T follicular helper cell (primary cell): ENCODE measurements around the gene LTK.

ENCODE experiments used
- DNase-seq: peaks from one replicate; pipeline ENCODE4 v3.0.0-alpha.2; 2020; ENCODE audit warnings: low read depth

Gene LTK

GRCh38 chr15:41498657-41499056, 15.0 kb downstream of the LTK start:
- DNase-seq, result no peak

- no peak for DNase-seq
Measured at GRCh38 chr15:41495736-41496599, 17.7 kb downstream of the LTK start.

GRCh38 chr15:41494922-41495735, 18.5 kb downstream of the LTK start:
- no peak for DNase-seq

- DNase-seq, result no peak
Measured at GRCh38 chr15:41494190-41494921, 19.3 kb downstream of the LTK start.

GRCh38 chr15:41493902-41494189, 19.8 kb downstream of the LTK start:
- DNase-seq, result no peak

- DNase-seq, result peak; percentile 59
Measured at GRCh38 chr15:41493205-41493901, 20.3 kb downstream of the LTK start, which contains the start of gene ITPKA. TSS of gene ITPKA (plus strand) at chr15:41493874. CDS start at chr15:41493928, 54 bp downstream.

- DNase-seq, result no peak
Measured at GRCh38 chr15:41492597-41493204, 20.9 kb downstream of the LTK start.

- no peak for DNase-seq
Measured at GRCh38 chr15:41491889-41492288, 21.7 kb downstream of the LTK start.

GRCh38 chr15:41490355-41490754, 23.3 kb downstream of the LTK start:
- no peak for DNase-seq

GRCh38 chr15:41489641-41490040, 24.0 kb downstream of the LTK start:
- no peak for DNase-seq

- DNase-seq, result no peak
Measured at GRCh38 chr15:41487802-41488201, 25.8 kb downstream of the LTK start.

- DNase-seq, result no peak
Measured at GRCh38 chr15:41487381-41487780, 26.2 kb downstream of the LTK start.

GRCh38 chr15:41486286-41486685, 27.3 kb downstream of the LTK start:
- DNase-seq, result no peak

- no peak for DNase-seq
Measured at GRCh38 chr15:41484937-41485625, 28.5 kb downstream of the LTK start.

GRCh38 chr15:41483519-41483918, 30.1 kb downstream of the LTK start:
- DNase-seq, result no peak

- no peak for DNase-seq
Measured at GRCh38 chr15:41483115-41483514, 30.5 kb downstream of the LTK start.

- DNase-seq, result no peak
Measured at GRCh38 chr15:41482110-41482877, 31.3 kb downstream of the LTK start.

- no peak for DNase-seq
Measured at GRCh38 chr15:41480396-41481140, 33.1 kb downstream of the LTK start.

GRCh38 chr15:41476416-41477048, 37.1 kb downstream of the LTK start:
- no peak for DNase-seq
